Naive thymus-derived CD8-positive, alpha-beta T cell (primary cell): Measurements from ENCODE around the gene FUZ. TPM values are rescaled to one million over a fixed set of nuclear protein-coding genes. Genes with fewer than 3 reads are reported as not detected.
"Not testable (repeated sequence)": the region's sequence is repeated elsewhere in the genome, so short reads cannot be mapped to it uniquely, and the experiment has no call there.

Source experiments
- ATAC-seq, 2 donors: fragments of 150-1000 bp; cut with Tn5 transposase in 1 of 2; sonication (Bioruptor Pico), chemical (Tn5 transposase) in 1 of 2; 1 replicate in 1 of 2; 2 replicates in 1 of 2; pipeline ENCODE4 v1.10.0; 2021; ENCODE audit warnings: mild to moderate bottlenecking in 2 of 2, moderate library complexity in 2 of 2
- POLR2A ChIA-PET: fragments of 350-600 bp; sonication (Branson Sonifier 250); formaldehyde crosslinking; loops from one replicate; lab custom pipeline; 2021; ENCODE audit warnings: antibody characterized with exemption; lab: Charles Lee
- DNase-seq, 10 donors: peaks; one replicate each; pipeline versions ENCODE4 v3.0.0 to v3.0.0-alpha.2; 2020 to 2022
- H3K27ac Mint-ChIP-seq, 10 donors: one replicate each; pipeline ENCODE4 v1.8.0; 2020 to 2022; ENCODE audit warnings: mild to moderate bottlenecking in 10 of 10, mixed read lengths in 10 of 10, moderate library complexity in 4 of 10, inconsistent platforms in 1 of 10
- H3K27me3 Mint-ChIP-seq, 5 donors: one replicate each; pipeline ENCODE4 v1.8.0; 2021 to 2022; ENCODE audit warnings: mixed read lengths in 5 of 5
- H3K36me3 Mint-ChIP-seq, 3 donors: one replicate each; pipeline ENCODE4 v1.8.0; 2020 to 2022; ENCODE audit warnings: mixed read lengths in 3 of 3, mild to moderate bottlenecking in 2 of 3, inconsistent platforms in 1 of 3
- H3K4me1 Mint-ChIP-seq, 4 donors: one replicate each; pipeline ENCODE4 v1.8.0; 2021 to 2022; ENCODE audit warnings: mixed read lengths in 4 of 4
- H3K4me3 Mint-ChIP-seq, 10 donors: one replicate each; pipeline ENCODE4 v1.8.0; 2020 to 2022; ENCODE audit warnings: mild to moderate bottlenecking in 10 of 10, mixed read lengths in 10 of 10, moderate library complexity in 6 of 10, inconsistent platforms in 1 of 10
- H3K9me3 Mint-ChIP-seq, 9 donors: one replicate each; pipeline ENCODE4 v1.8.0; 2020 to 2022; ENCODE audit warnings: mixed read lengths in 9 of 9, mild to moderate bottlenecking in 3 of 9, inconsistent platforms in 1 of 9, moderate library complexity in 1 of 9
- polyA plus RNA-seq, 3 donors: library from polyadenylated mRNA; unstranded; fragments of 300-500 nt; fragmentation: Illumina TruSeq; gene quantifications; one replicate each; pipeline ENCODE4 v1.2.3, GENCODE V29; 2021
- total RNA-seq, 8 experiments: library from RNA in 2 of 8; stranded (reverse) in 2 of 8; gene quantifications; one replicate each; pipeline ENCODE4 v1.2.3 and lab custom pipeline; 2021 to 2026

Gene FUZ
- total and polyA plus RNA-seq, 5 experiments from 2014 or later: 5.4 to 28.8 (median 7.5) TPM

DNA sequence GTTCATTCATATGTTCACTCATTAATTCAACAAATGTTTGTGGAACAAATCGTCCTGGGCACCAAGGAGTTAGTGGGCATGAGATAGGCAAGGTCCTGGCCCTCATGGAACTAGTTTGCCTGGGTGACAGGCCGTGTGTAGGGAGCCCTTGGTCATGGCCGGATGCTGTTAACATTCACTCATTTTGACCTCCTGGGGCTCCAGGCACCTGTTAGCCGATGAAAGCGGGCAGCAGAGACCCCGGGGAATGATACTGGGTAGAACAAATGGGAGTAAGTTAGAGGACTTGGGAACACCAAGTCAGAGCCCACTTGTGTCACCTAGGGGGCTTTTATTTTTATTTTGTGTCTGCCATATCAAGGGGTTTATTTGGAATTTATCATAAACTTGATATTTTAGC is 11.6 kb upstream of the FUZ start:
- POLR2A ChIA-PET: interaction anchor here (1.0 kb wide), 1 partner anchor 26 kb away, joined by 3 read pairs; no protein-coding TSS in a partner anchor
- no peak for ATAC-seq
- H3K36me3 Mint-ChIP-seq: peaks cover 0 to 27% (median 4%) of the 10 kb centered on the region in 3 donors

DNA sequence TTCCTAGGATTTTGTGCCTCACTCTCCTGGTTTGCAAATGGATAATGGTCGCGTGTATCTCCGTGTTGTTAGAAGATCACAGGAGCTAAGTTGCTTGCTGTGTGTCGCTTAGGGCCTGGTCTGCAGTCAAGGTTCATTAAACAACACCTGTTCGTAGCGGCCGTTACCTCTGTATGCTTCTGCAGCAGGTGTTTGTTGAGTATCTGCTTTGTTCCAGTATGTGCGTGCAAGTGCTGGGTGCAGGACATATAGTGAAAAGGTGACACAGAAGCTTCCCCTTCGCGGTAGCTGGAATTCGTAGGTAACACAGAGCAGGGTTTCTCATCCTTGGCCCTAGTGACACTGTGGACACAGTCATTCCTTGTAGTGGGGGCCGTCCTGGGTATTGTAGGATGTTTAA is 10.4 kb upstream of the FUZ start:
- POLR2A ChIA-PET: no interaction called here
- Mint-ChIP-seq H3K36me3 (peaks cover 0 to 26% (median 4%) of the 10 kb centered on the region in 3 donors), H3K27me3 (no peaks in the 10 kb centered on the region), H3K9me3 (no peaks in the 10 kb centered on the region), H3K4me3 (no peak overlapping the region), H3K4me1 (peaks cover 9 to 32% (median 18%) of the 10 kb centered on the region in 4 donors), H3K27ac (no peak overlapping the region)
- DNase-seq: no peak
- ATAC-seq: no peak

More for the DNA sequence above, 11.6 kb upstream of the FUZ start:
- no peak overlapping the region for H3K4me3 Mint-ChIP-seq
- no peaks in the 10 kb centered on the region for H3K9me3 Mint-ChIP-seq
- no peak overlapping the region for H3K27ac Mint-ChIP-seq
- H3K4me1 Mint-ChIP-seq: peaks cover 3 to 21% (median 9%) of the 10 kb centered on the region in 4 donors
- no peak for DNase-seq
- H3K27me3 Mint-ChIP-seq: no peaks in the 10 kb centered on the region

DNA sequence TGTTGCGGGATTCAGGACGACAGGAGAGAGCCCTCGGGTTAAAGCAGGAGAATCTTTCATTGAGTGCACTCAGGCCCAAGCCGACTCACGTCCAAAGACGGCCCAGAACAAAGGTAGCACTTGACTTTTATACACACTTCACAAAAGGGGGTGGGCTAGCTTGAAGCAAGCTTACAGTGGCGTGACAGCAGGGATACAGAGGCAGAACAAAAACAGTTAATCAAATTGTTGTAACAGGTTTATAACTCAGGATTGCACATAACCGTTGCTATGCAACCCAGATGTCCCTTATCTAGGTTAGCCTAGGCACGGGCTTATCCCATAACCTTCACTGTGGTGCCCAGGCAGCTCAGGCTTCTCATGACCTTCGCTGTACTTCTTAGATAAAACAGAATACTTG is 7.0 kb upstream of the FUZ start:
- Mint-ChIP-seq H3K9me3 (no peaks in the 10 kb centered on the region), H3K4me1 (peaks cover 9 to 33% (median 28%) of the 10 kb centered on the region in 4 donors), H3K27me3 (peaks cover 0 to 2% (median 0%) of the 10 kb centered on the region in 5 donors), H3K4me3 (peak overlapping the region in 7 of 10 donors; percentile 22 to 100 (median 41)), H3K27ac (peak overlapping the region in 2 of 10 donors; percentile 40 to 52), H3K36me3 (peaks cover 0 to 16% (median 4%) of the 10 kb centered on the region in 3 donors)
- POLR2A ChIA-PET: interaction anchor here (1.6 to 2.6 kb wide), 2 partner anchors 28 to 57 kb away, joined by 3 to 25 read pairs; partner anchors contain the start of genes AKT1S1 and TBC1D17
- DNase-seq (no peak), ATAC-seq (no peak)

DNA sequence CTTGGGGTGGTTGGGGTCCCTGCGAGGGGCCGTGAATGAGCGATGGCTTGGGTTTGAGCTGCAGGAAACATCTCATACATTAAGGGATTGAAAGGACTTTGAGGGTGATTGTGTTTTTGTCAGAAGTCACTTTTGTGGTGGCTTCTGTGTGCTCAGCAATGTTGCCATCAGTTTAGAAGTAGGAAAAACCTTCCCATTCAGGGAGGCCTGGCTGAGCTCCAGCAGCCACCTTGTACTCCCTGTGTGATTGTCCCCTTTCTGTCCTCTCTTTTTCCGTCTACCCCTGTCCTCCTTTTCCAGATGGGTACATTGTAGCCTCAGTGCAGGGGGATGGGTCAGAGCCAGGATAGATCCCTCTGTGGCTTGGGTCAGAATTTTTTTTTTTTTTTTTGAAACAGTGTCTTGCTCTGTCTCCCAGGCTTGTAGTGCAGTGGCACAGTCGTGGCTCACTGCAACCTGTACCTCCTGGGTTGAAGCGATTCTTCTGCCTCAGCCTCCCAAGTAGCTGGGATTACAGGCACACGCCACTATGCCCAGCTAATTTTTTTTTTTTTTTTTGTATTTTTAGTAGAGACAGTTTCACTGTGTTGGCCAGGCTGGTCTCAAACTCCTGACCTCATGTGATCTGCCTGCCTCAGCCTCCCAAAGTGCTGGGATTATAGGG is 6.5 kb upstream of the FUZ start:
- H3K36me3 Mint-ChIP-seq: peaks cover 0 to 15% (median 4%) of the 10 kb centered on the region in 3 donors
- not testable (repeated sequence) for H3K27me3 Mint-ChIP-seq, H3K9me3 Mint-ChIP-seq, DNase-seq, ATAC-seq
- H3K27ac Mint-ChIP-seq: peak overlapping the region; percentile 88 to 100 (median 100)
- peak overlapping the region; percentile 94 to 100 (median 99) for H3K4me3 Mint-ChIP-seq
- POLR2A ChIA-PET: interaction anchor here (0.6 to 2.6 kb wide), 8 partner anchors 16 to 1312 kb away, joined by 3 to 25 read pairs (median 11); partner anchors contain the start of genes AKT1S1, PTOV1 and TBC1D17
- H3K4me1 Mint-ChIP-seq: peaks cover 9 to 35% (median 28%) of the 10 kb centered on the region in 4 donors

DNA sequence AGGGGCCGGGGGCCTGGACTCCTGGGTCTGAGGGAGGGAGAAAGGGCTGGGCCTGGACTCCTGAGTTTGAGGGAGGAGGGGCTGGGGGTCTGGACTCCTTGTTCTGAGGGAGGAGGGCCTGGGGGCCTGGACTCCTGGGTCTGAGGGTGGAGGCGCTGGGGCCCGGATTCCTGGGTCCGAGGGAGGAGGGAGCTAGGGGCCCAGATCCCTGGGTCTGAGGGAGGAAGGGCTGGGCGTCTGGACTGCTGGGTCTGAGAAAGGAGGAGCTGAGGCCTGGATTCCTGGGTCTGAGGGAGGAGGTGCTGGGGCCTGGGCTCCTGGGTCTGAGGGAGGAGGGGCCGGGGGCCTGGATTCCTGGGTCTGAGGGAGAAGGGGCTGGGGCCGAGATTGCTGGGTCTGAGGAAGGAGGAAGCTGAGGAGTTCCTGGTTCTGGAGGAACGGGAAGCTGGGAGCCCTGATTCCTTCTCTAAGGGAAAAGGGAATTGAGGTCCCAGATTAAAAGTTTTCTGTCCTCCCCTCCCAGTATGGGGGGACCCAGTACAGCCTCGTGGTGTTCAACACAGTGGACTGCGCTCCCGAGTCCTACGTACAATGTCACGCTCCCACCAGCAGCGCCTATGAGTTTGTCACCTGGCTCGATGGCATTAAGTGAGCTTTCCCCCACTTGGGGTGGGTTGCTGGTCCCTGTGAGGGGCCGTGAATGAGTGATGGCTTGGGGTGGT is 5.7 kb upstream of the FUZ start:
- H3K4me1 Mint-ChIP-seq: peaks cover 9 to 36% (median 30%) of the 10 kb centered on the region in 4 donors
- peaks cover 0 to 2% (median 0%) of the 10 kb centered on the region in 5 donors for H3K27me3 Mint-ChIP-seq
- peaks cover 0 to 9% (median 4%) of the 10 kb centered on the region in 3 donors for H3K36me3 Mint-ChIP-seq
- ATAC-seq (no peak), DNase-seq (peak in 1 of 10 donors; percentile 64)
- POLR2A ChIA-PET: interaction anchor here (0.6 to 2.6 kb wide), 6 partner anchors 30 to 1313 kb away, joined by 3 to 25 read pairs (median 15); partner anchors contain the start of genes AKT1S1, PTOV1 and TBC1D17
- peak overlapping the region; percentile 91 to 100 (median 100) for H3K27ac Mint-ChIP-seq
- H3K9me3 Mint-ChIP-seq: no peaks in the 10 kb centered on the region
- H3K4me3 Mint-ChIP-seq: peak overlapping the region; percentile 94 to 100 (median 99)

DNA sequence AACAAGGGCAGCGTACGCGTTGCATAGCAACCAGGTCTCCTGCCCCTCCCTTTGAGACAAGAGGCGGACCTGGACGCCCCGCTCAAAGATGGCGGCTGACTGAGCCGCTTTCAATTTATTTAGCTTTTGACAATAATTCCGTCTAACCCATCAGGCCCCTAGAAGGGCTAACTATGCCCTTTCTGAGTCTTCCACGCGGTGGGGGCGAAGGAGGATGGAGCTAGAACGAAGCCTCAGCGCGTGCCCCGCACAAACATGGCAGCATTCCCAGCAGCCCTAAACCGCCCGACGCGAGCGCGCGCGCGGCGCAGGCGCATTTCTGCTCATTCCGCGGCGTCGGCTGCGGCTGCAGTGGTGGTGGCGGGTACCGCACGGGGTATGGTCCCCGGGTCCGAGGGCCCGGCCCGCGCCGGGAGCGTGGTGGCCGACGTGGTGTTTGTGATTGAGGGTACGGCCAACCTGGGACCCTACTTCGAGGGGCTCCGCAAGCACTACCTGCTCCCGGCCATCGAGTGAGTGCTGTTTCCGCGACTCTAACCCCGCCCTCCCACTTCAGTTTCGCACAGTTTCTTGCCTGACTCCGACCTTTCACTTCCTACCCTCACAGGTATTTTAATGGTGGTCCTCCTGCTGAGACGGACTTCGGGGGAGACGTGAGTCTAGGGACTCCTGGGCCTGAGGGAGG is 5.0 kb upstream of the FUZ start, which contains the start of gene MED25:
Gene MED25 (plus strand): TSS at position 326 of the 685 bp plus-strand sequence. CDS start 53 bp downstream, at position 379.
- POLR2A ChIA-PET: interaction anchor here (0.9 to 2.6 kb wide), 7 partner anchors 32 to 207 kb away, joined by 3 to 25 read pairs (median 14); partner anchors contain the start of genes AKT1S1, NUP62, PTOV1 and TBC1D17
- DNase-seq (peak; percentile 81 to 98 (median 89)), ATAC-seq (peak; percentile 55)
- Mint-ChIP-seq H3K4me1 (peaks cover 11 to 40% (median 32%) of the 10 kb centered on the region in 4 donors), H3K9me3 (no peaks in the 10 kb centered on the region), H3K36me3 (peaks cover 0 to 6% (median 0%) of the 10 kb centered on the region in 3 donors), H3K27ac (peak within 1 kb of the TSS; percentile 98 to 100 (median 100)), H3K27me3 (peaks cover 0 to 2% (median 0%) of the 10 kb centered on the region in 5 donors), H3K4me3 (peak within 1 kb of the TSS; percentile 94 to 100 (median 99))

DNA sequence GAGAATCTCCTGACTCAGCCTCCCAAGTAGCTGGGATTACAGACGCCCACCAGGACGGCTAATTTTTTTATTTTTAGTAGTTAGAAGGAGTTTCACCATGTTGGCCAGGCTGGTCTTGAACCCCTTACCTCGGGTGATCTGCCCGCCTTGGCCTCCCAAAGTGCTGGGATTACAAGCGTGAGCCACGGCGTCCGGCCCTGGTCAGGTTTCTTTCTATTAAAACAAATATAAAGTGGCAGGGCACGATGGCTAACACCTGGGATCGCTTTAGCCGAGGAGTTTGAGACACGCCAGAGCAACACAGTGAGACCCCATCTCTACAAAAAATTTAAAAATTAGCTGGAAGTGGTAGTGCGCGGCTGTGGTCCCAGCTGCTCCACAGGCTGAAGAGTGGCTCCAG is 3.5 kb upstream of the FUZ start:
- Mint-ChIP-seq H3K27me3 (peaks cover 0 to 2% (median 0%) of the 10 kb centered on the region in 5 donors), H3K9me3 (no peaks in the 10 kb centered on the region), H3K36me3 (peaks cover 0 to 4% (median 0%) of the 10 kb centered on the region in 3 donors), H3K4me3 (peak overlapping the region in 1 of 10 donors; percentile 24), H3K4me1 (peaks cover 18 to 52% (median 43%) of the 10 kb centered on the region in 4 donors), H3K27ac (peak overlapping the region in 5 of 10 donors; percentile 36 to 100 (median 100))
- POLR2A ChIA-PET: interaction anchor here (1.6 to 1.9 kb wide), 2 partner anchors 48 to 61 kb away, joined by 4 to 5 read pairs; partner anchors contain the start of genes AKT1S1 and TBC1D17
- DNase-seq: no peak
- no peak for ATAC-seq

DNA sequence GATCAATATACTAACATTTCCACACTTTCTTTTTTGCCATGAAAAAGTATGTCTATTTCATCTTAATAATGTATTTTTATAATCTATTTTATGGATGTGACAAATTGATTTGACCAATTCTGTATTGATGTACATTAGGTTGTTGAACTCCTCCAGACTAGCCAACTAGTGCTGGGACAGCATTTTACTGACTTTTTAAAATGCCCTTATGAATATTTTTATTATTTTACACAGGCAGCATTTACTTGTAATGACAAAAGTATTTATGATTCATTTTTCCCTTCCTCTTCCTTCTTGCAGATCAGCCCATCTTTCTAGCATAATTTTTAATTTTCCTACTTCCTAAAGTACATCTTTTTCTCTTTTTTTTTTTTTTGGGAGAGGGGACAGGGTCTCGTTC is 918 bp upstream of the FUZ start:
- H3K4me1 Mint-ChIP-seq: peaks cover 17 to 46% (median 42%) of the 10 kb centered on the region in 4 donors
- no peaks in the 10 kb centered on the region for H3K9me3 Mint-ChIP-seq
- ATAC-seq (no peak), DNase-seq (no peak)
- H3K36me3 Mint-ChIP-seq: no peaks in the 10 kb centered on the region
- peak overlapping the region; percentile 84 to 100 (median 98) for H3K27ac Mint-ChIP-seq
- peak overlapping the region; percentile 19 to 96 (median 94) for H3K4me3 Mint-ChIP-seq
- peaks cover 0 to 2% (median 0%) of the 10 kb centered on the region in 5 donors for H3K27me3 Mint-ChIP-seq
- POLR2A ChIA-PET: interaction anchor here (0.7 to 3.0 kb wide), 9 partner anchors 21 to 544 kb away, joined by 3 to 30 read pairs (median 17); partner anchors contain the start of genes AKT1S1, AP2A1, PTOV1 and TBC1D17

DNA sequence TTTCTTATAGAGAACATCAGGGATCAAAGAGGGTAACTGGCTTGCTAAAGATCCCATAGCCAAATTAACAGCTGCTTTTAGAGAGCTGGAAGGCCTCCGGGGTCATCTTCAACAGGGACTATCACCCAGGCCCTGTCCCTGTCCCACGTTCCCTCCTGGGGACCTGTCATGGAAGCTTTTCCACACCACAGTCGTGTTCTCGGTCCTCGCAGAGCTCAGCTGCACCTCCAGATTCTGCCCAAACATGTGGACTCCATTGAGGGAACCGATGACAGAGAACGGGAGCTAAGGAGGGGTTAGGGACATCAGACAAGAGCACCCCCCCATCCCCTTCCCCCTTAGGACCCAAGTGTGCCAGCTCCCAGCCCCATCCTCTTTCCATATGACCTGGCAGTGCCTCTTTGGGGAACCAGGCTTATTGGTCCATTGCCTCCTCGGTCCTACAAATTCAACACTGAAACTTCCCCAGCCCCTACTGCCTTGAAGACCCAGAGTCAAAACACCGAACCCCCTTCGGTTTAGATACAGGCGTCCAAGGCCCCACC is 568 bp downstream of the FUZ start:
- H3K9me3 Mint-ChIP-seq: no peaks in the 10 kb centered on the region
- H3K36me3 Mint-ChIP-seq: no peaks in the 10 kb centered on the region
- H3K4me3 Mint-ChIP-seq: peak overlapping the region; percentile 88 to 96 (median 94)
- H3K27me3 Mint-ChIP-seq: no peaks in the 10 kb centered on the region
- no peak for ATAC-seq
- peak in 1 of 10 donors; percentile 17 for DNase-seq
- H3K4me1 Mint-ChIP-seq: peaks cover 18 to 49% (median 46%) of the 10 kb centered on the region in 4 donors
- H3K27ac Mint-ChIP-seq: peak overlapping the region; percentile 97 to 100 (median 99)
- POLR2A ChIA-PET: interaction anchor here (0.8 to 3.0 kb wide), 7 partner anchors 38 to 337 kb away, joined by 3 to 30 read pairs (median 18); partner anchors contain the start of genes AKT1S1, AP2A1, PTOV1 and TBC1D17

DNA sequence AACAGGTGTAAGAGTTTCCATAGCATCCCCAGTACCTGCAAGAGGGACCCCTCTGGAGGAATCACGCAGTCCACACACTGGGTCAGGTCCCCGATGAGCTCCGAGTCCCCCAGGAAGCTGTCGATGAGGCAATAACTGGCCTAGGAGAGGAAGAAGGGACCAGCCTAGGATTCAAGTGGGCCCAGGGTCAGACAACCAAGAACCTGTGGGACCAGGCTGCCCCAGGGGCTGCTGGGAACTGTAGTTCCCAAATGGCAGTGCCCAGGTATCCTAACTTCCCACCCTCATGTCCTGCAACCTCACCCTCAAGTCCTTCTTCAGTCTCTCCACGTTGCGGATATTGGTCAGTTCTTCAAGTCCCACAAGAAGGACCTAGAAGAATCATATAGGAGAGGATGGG is 1.8 kb downstream of the FUZ start:
- peak overlapping the region in 5 of 10 donors; percentile 20 to 100 (median 90) for H3K27ac Mint-ChIP-seq
- H3K27me3 Mint-ChIP-seq: no peaks in the 10 kb centered on the region
- POLR2A ChIA-PET: interaction anchor here (1.5 kb wide), 1 partner anchor 58 kb away, joined by 4 read pairs; no protein-coding TSS in a partner anchor
- DNase-seq (no peak), ATAC-seq (no peak)
- peak overlapping the region in 7 of 10 donors; percentile 14 to 95 (median 63) for H3K4me3 Mint-ChIP-seq
- peaks cover 0 to 1% (median 0%) of the 10 kb centered on the region in 3 donors for H3K36me3 Mint-ChIP-seq
- peaks cover 19 to 48% (median 45%) of the 10 kb centered on the region in 4 donors for H3K4me1 Mint-ChIP-seq
- H3K9me3 Mint-ChIP-seq: no peaks in the 10 kb centered on the region

DNA sequence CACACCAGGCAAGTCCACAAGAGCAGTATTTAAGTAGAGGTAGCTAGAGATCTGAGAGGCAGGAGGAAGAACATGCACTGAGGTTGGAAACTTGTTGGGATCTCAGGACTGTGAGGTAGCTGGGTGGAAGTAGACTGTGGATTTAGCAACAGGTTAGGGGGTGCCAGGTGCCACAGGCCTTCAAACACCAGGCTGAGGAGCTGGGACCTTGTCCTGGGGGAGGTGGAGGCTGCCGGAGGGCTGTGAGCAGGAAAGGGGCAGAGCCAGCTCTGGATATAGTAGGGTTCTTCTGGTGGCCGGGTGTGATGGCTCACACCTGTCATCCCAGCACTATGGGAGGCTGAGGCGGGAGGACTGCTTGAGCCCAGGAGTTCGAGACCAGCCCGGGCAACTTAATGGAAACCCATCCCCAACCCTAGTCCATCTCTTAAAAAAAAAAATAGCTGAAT is 3.1 kb downstream of the FUZ start:
- Mint-ChIP-seq H3K4me1 (peaks cover 21 to 50% (median 47%) of the 10 kb centered on the region in 4 donors), H3K27ac (peak overlapping the region in 8 of 10 donors; percentile 40 to 93 (median 80)), H3K27me3 (no peaks in the 10 kb centered on the region), H3K36me3 (peaks cover 0 to 5% (median 0%) of the 10 kb centered on the region in 3 donors), H3K9me3 (no peaks in the 10 kb centered on the region), H3K4me3 (peak overlapping the region; percentile 57 to 95 (median 88))
- DNase-seq: no peak
- POLR2A ChIA-PET: interaction anchor here (0.8 to 2.2 kb wide), 7 partner anchors 41 to 229 kb away, joined by 3 to 8 read pairs (median 3); partner anchors contain the start of genes AKT1S1, PRRG2, PTOV1 and TBC1D17
- no peak for ATAC-seq
